MM.1S (cell line): ENCODE measurements around the gene ZNF862.
A peak's percentile ranks its signal among the peaks of the same experiment; 100 is the strongest.

ENCODE experiments used
- DNase-seq: peaks from one replicate; pipeline ENCODE4 v3.0.0-alpha.2; 2015
- H2AFZ ChIP-seq: fragments of 300-600 bp; sonication (generic); 2 replicates; pipeline ENCODE4 v1.6.0; 2016; ENCODE audit warnings: antibody characterized with exemption, low read length
- H3F3A ChIP-seq: fragments of 300-600 bp; sonication (generic); 2 replicates; pipeline ENCODE4 v1.6.1; 2016; ENCODE audit warnings: mild to moderate bottlenecking, antibody characterized with exemption, low read length, moderate library complexity, mixed read lengths; ENCODE audit not compliant: insufficient read depth
- H3K27ac ChIP-seq: fragments of 300-600 bp; sonication (generic); 2 replicates; pipeline ENCODE4 v1.5.1; 2016; ENCODE audit warnings: mild to moderate bottlenecking, low read length
- H3K27me3 ChIP-seq: fragments of 300-600 bp; sonication (generic); replicated peaks from 2 replicates; pipeline ENCODE4 v1.6.0; 2016; ENCODE audit warnings: low read length; ENCODE audit not compliant: insufficient read depth
- H3K36me3 ChIP-seq: fragments of 300-600 bp; sonication (generic); replicated peaks from 2 replicates; pipeline ENCODE4 v1.6.1; 2016; ENCODE audit warnings: mild to moderate bottlenecking, low read length, mixed read lengths; ENCODE audit not compliant: insufficient read depth
- H3K4me1 ChIP-seq: fragments of 300-600 bp; sonication (generic); 2 replicates; pipeline ENCODE4 v1.6.1; 2016; ENCODE audit warnings: low read length, mixed read lengths
- H3K4me2 ChIP-seq: fragments of 300-600 bp; sonication (generic); 2 replicates; pipeline ENCODE4 v1.6.0; 2016; ENCODE audit warnings: low read depth, low read length
- H3K4me3 ChIP-seq: fragments of 300-600 bp; sonication (generic); 2 replicates; pipeline ENCODE4 v1.5.1; 2016; ENCODE audit warnings: low read length, mixed read lengths
- H3K79me2 ChIP-seq: fragments of 300-600 bp; sonication (generic); 2 replicates; pipeline ENCODE4 v1.6.1; 2016; ENCODE audit warnings: mixed run types, low read length, mixed read lengths
- H3K9ac ChIP-seq: fragments of 300-600 bp; sonication (generic); 2 replicates; pipeline ENCODE4 v1.6.1; 2016; ENCODE audit warnings: low read length, mixed read lengths
- H3K9me2 ChIP-seq: fragments of 300-600 bp; sonication (generic); replicated peaks from 2 replicates; pipeline ENCODE4 v1.6.1; 2016; ENCODE audit warnings: mild to moderate bottlenecking, low read length, mixed read lengths; ENCODE audit not compliant: insufficient read depth
- H3K9me3 ChIP-seq: fragments of 300-600 bp; sonication (generic); replicated peaks from 2 replicates; pipeline ENCODE4 v1.6.1; 2016; ENCODE audit warnings: mild to moderate bottlenecking, low read length, mixed read lengths; ENCODE audit not compliant: insufficient read depth
- H4K20me1 ChIP-seq: fragments of 300-600 bp; sonication (generic); 2 replicates; pipeline ENCODE4 v1.6.1; 2016; ENCODE audit warnings: mild to moderate bottlenecking, low read length, moderate library complexity, mixed read lengths; ENCODE audit not compliant: insufficient read depth
- EZH2 ChIP-seq: fragments of 300-600 bp; sonication (generic); optimal IDR thresholded peaks from 2 replicates; pipeline ENCODE3; 2017; ENCODE audit warnings: low read depth, mild to moderate bottlenecking, antibody characterized with exemption, low read length, mixed read lengths
- EZH2phosphoT487 ChIP-seq: fragments of 300-600 bp; sonication (generic); IDR thresholded peaks from 2 replicates; pipeline ENCODE4 v1.6.1; 2018; ENCODE audit warnings: antibody characterized with exemption, low read length
- TF ChIP-seq, protein P1 (sequence below): fragments of 300-600 bp; sonication (generic); IDR thresholded peaks from 2 replicates; pipeline ENCODE4 v1.5.1; 2016; ENCODE audit warnings: antibody characterized with exemption, low read length, mixed read lengths

The ZNF862 gene

DNA sequence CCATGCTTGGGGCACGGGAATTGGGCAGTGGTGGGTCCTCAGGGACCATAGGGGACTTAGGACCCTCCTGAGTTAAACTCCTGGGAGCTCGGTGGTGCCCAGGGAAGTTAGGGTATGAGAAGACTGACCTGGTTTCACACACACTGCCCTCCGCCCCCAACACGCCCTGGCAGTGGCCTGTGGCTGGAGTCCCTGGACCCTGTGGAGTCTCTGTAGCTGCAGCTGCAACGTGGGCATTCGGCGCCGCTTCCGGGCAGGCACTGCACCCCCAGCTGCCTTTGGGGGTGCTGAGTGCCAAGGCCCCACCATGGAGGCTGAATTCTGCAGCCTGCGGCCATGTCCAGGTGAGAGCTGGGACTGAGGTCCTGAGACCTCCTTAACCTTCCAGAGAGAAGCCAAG, 29.9 kb upstream of the ZNF862 start:
- no peaks in the 10 kb centered on the region for H3F3A ChIP-seq
- H3K4me3 ChIP-seq = no peak overlapping the region
- H3K4me1 ChIP-seq = no peaks in the 10 kb centered on the region
- H3K36me3 ChIP-seq = no peaks in the 10 kb centered on the region
- H3K79me2 ChIP-seq = no peaks in the 10 kb centered on the region
- H3K9me2 ChIP-seq = no peaks in the 10 kb centered on the region
- H3K4me2 ChIP-seq = no peak overlapping the region
- no peak for DNase-seq
- no peak overlapping the region for H2AFZ ChIP-seq
- TF ChIP-seq EZH2phosphoT487 (no peak), EZH2 (no peak)
- no peaks in the 10 kb centered on the region for H3K9me3 ChIP-seq
- H4K20me1 ChIP-seq = no peaks in the 10 kb centered on the region
- no peak overlapping the region for H3K9ac ChIP-seq
- peaks cover 97% of the 10 kb centered on the region for H3K27me3 ChIP-seq
- H3K27ac ChIP-seq = no peak overlapping the region

DNA sequence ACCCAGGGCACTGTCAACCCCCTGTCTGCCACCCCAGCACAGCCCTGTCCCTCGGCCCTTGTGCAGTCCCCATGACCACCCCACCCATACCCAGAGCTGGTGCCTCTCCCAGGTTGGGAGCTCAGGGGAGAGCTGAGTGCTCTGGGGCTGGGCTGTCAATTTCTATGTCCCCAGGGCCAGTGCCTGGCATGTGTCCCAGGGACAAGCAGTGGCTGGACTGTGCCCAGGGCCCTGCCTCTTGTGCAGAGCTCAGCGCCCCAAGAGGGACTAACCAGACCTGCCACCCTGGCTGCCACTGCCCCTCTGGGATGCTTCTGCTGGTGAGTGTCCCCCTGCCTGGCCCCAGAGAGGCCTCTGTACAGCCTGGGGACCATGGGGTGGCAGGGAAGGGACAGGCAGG, 29.0 kb upstream of the ZNF862 start:
- TF ChIP-seq, protein P1, sequence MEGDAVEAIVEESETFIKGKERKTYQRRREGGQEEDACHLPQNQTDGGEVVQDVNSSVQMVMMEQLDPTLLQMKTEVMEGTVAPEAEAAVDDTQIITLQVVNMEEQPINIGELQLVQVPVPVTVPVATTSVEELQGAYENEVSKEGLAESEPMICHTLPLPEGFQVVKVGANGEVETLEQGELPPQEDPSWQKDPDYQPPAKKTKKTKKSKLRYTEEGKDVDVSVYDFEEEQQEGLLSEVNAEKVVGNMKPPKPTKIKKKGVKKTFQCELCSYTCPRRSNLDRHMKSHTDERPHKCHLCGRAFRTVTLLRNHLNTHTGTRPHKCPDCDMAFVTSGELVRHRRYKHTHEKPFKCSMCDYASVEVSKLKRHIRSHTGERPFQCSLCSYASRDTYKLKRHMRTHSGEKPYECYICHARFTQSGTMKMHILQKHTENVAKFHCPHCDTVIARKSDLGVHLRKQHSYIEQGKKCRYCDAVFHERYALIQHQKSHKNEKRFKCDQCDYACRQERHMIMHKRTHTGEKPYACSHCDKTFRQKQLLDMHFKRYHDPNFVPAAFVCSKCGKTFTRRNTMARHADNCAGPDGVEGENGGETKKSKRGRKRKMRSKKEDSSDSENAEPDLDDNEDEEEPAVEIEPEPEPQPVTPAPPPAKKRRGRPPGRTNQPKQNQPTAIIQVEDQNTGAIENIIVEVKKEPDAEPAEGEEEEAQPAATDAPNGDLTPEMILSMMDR = no peak
- TF ChIP-seq EZH2 = no peak
- TF ChIP-seq EZH2phosphoT487 = no peak
- no peak for DNase-seq
- Histone ChIP-seq H3F3A (no peaks in the 10 kb centered on the region), H3K79me2 (no peaks in the 10 kb centered on the region), H3K36me3 (no peaks in the 10 kb centered on the region), H4K20me1 (no peaks in the 10 kb centered on the region), H3K9me3 (no peaks in the 10 kb centered on the region), H3K4me2 (no peak overlapping the region), H3K27me3 (peaks cover 97% of the 10 kb centered on the region), H3K9me2 (no peaks in the 10 kb centered on the region), H3K27ac (no peak overlapping the region), H3K4me1 (no peaks in the 10 kb centered on the region), H3K9ac (no peak overlapping the region), H2AFZ (no peak overlapping the region), H3K4me3 (no peak overlapping the region)

DNA sequence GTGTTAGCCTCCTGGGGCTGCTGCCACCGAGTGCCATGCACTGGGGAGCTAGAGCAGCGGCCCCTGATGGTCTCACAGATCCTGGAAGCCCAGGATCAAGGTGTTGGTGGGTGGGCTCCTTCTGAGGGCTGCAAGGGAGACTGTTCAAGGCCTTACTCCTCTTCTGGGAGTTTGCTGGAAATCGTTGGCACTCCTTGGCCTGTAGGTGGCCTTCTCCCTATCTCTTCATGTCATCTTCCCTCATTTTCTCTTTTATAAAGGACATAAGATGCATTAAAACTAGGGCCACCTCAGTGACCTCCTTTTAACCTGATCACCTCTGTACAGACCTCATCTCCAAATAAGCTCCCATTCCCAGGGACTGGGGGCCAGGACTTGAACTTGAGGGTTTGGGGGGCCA, 27.0 kb upstream of the ZNF862 start:
- H3K9ac ChIP-seq = no peak overlapping the region
- DNase-seq = no peak
- no peaks in the 10 kb centered on the region for H3K79me2 ChIP-seq
- H3K27ac ChIP-seq = no peak overlapping the region
- no peaks in the 10 kb centered on the region for H3K36me3 ChIP-seq
- no peaks in the 10 kb centered on the region for H3K9me3 ChIP-seq
- no peaks in the 10 kb centered on the region for H3K4me1 ChIP-seq
- H4K20me1 ChIP-seq = no peaks in the 10 kb centered on the region
- H3K4me2 ChIP-seq = no peak overlapping the region
- no peaks in the 10 kb centered on the region for H3F3A ChIP-seq
- no peaks in the 10 kb centered on the region for H3K9me2 ChIP-seq
- H3K4me3 ChIP-seq = no peak overlapping the region
- TF ChIP-seq, protein P1 = peak; percentile 39
- TF ChIP-seq EZH2 = no peak
- peaks cover 97% of the 10 kb centered on the region for H3K27me3 ChIP-seq
- no peak overlapping the region for H2AFZ ChIP-seq

DNA sequence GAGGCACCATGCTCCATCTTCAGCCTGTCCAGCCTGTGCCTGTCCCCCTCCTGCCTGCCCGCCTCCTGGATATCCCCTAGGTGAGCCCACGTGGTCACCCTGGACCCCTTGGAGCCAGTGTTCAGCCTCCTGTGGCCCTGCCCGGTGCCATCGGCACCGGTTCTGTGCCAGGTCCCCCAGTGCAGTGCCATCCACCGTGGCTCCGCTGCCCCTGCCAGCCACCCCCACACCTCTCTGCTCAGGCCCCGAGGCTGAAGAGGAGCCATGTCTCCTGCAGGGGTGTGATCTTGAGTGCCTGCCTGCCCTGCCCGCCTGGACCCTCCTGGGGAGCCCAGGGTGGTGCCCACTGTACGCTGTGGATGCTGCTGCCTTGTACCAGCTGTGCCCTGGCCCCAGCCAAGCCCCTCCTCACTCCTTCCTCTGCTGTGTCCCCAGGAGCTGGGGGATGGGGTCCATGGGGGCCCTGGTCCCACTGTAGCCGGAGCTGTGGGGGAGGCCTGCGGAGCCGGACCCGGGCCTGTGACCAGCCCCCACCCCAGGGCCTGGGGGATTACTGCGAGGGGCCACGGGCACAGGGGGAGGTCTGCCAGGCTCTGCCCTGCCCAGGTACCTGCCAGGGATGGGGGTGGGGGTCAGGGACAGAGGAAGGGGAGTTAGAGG, 26.2 kb upstream of the ZNF862 start:
- Histone ChIP-seq H3K4me3 (no peak overlapping the region), H2AFZ (no peak overlapping the region), H3K79me2 (no peaks in the 10 kb centered on the region), H3K9ac (no peak overlapping the region), H3K9me2 (no peaks in the 10 kb centered on the region), H3F3A (no peaks in the 10 kb centered on the region), H3K4me1 (no peaks in the 10 kb centered on the region), H4K20me1 (no peaks in the 10 kb centered on the region), H3K36me3 (no peaks in the 10 kb centered on the region), H3K9me3 (no peaks in the 10 kb centered on the region), H3K27ac (no peak overlapping the region), H3K4me2 (no peak overlapping the region), H3K27me3 (peaks cover 97% of the 10 kb centered on the region)
- TF ChIP-seq, protein P1 = no peak
- no peak for TF ChIP-seq EZH2phosphoT487
- TF ChIP-seq EZH2 = no peak
- no peak for DNase-seq
